Neural progenitor cell (in vitro differentiated cells): ENCODE data around the gene AFF2. TPM values are rescaled to one million over a fixed set of nuclear protein-coding genes. Genes with fewer than 3 reads are reported as not detected.

Experiments used
- DNase-seq: peaks from one replicate; pipeline ENCODE4 v3.0.0-alpha.2; 2016; ENCODE audit warnings: low spot score
- H2AFZ ChIP-seq: fragments of 200-600 bp; sonication (generic); replicated peaks from 2 replicates; pipeline ENCODE4 v1.6.1; 2016; ENCODE audit warnings: antibody characterized with exemption
- H3F3A ChIP-seq: fragments of 200-600 bp; sonication (generic); 2 replicates; pipeline ENCODE4 v1.6.1; 2016; ENCODE audit warnings: antibody characterized with exemption, low read depth
- H3K27ac ChIP-seq: fragments of 200-600 bp; sonication (generic); 2 replicates; pipeline ENCODE4 v1.5.1; 2016; ENCODE audit warnings: mild to moderate bottlenecking
- H3K27me3 ChIP-seq: fragments of 200-600 bp; sonication (generic); 2 replicates; pipeline ENCODE4 v1.6.1; 2016; ENCODE audit warnings: mild to moderate bottlenecking, moderate library complexity
- H3K36me3 ChIP-seq: fragments of 200-600 bp; sonication (generic); 2 replicates; pipeline ENCODE4 v1.5.1; 2016
- H3K4me1 ChIP-seq: fragments of 200-600 bp; sonication (generic); 2 replicates; pipeline ENCODE4 v1.6.1; 2016; ENCODE audit warnings: mixed run types
- H3K4me2 ChIP-seq: fragments of 200-600 bp; sonication (generic); 2 replicates; pipeline ENCODE4 v1.6.1; 2016
- H3K4me3 ChIP-seq: fragments of 200-600 bp; sonication (generic); 2 replicates; pipeline ENCODE4 v1.5.1; 2016
- H3K79me2 ChIP-seq: fragments of 200-600 bp; sonication (generic); 2 replicates; pipeline ENCODE4 v1.6.1; 2016; ENCODE audit warnings: low read depth
- H3K9ac ChIP-seq: fragments of 200-600 bp; sonication (generic); 2 replicates; pipeline ENCODE4 v1.6.1; 2016
- H3K9me3 ChIP-seq: fragments of 200-600 bp; sonication (generic); 2 replicates; pipeline ENCODE4 v1.5.1; 2016; ENCODE audit warnings: low read depth
- H4K20me1 ChIP-seq: fragments of 200-600 bp; sonication (generic); 2 replicates; pipeline ENCODE4 v1.6.1; 2016; ENCODE audit warnings: low read depth
- H3K27ac Mint-ChIP-seq: 3 replicates; pipeline ENCODE4 v1.8.0; 2021; ENCODE audit warnings: mixed read lengths
- H3K27me3 Mint-ChIP-seq: 2 replicates; pipeline ENCODE4 v1.8.0; 2022; ENCODE audit warnings: low read depth, mild to moderate bottlenecking, inconsistent platforms, moderate library complexity, mixed read lengths; ENCODE audit not compliant: insufficient read depth
- H3K36me3 Mint-ChIP-seq: 3 replicates; pipeline ENCODE4 v1.8.0; 2021; ENCODE audit warnings: mixed read lengths
- H3K4me1 Mint-ChIP-seq: 3 replicates; pipeline ENCODE4 v1.8.0; 2021; ENCODE audit warnings: mixed read lengths
- H3K4me3 Mint-ChIP-seq: 3 replicates; pipeline ENCODE4 v1.8.0; 2021; ENCODE audit warnings: mild to moderate bottlenecking, moderate library complexity, mixed read lengths
- H3K9me3 Mint-ChIP-seq: 3 replicates; pipeline ENCODE4 v1.8.0; 2020; ENCODE audit warnings: mixed read lengths
- EZH2 ChIP-seq: fragments of 200-600 bp; sonication (generic); IDR thresholded peaks from 2 replicates; pipeline ENCODE4 v1.6.1; 2017; ENCODE audit warnings: antibody characterized with exemption, mild to moderate bottlenecking, moderate library complexity
- EZH2phosphoT487 ChIP-seq: fragments of 200-600 bp; sonication (generic); IDR thresholded peaks from 2 replicates; pipeline ENCODE4 v1.6.1; 2017; ENCODE audit warnings: antibody characterized with exemption
- total RNA-seq: library from RNA; depleted of rRNA; stranded (reverse); fragments of >200 nt; gene quantifications from 2 replicates; pipeline ENCODE4 v1.2.3, GENCODE V29; 2015; ENCODE audit warnings: low replicate concordance
- TF ChIP-seq, protein P1 (sequence below): fragments of 200-600 bp; sonication (generic); IDR thresholded peaks from 2 replicates; pipeline ENCODE4 v1.5.1; 2017; ENCODE audit warnings: antibody characterized with exemption, mild to moderate bottlenecking

AFF2 gene
- total RNA-seq, 1 donor from 2014 or later: 13.5 TPM

DNA sequence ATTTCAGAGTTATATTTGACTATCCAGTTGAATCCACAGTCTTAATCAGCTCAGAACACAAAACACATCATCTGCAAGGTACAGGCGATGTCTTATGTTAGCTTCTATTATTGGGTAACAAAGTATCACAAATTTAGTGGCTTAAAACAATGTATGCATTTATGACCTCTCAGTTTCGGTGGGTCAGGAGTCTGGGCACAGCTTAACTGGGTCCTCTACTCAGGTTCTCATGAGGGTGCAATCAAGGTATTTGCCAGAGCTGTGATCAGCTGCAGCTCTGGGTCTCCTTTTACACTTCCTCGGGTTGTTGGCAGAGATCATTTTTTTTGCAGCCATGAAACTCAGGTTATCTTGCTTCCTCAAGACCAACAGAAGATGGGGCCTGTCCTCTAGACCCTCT lies 505.8 kb downstream of the AFF2 start:
- TF ChIP-seq EZH2: no peak
- no peak for TF ChIP-seq EZH2phosphoT487
- TF ChIP-seq, protein P1, sequence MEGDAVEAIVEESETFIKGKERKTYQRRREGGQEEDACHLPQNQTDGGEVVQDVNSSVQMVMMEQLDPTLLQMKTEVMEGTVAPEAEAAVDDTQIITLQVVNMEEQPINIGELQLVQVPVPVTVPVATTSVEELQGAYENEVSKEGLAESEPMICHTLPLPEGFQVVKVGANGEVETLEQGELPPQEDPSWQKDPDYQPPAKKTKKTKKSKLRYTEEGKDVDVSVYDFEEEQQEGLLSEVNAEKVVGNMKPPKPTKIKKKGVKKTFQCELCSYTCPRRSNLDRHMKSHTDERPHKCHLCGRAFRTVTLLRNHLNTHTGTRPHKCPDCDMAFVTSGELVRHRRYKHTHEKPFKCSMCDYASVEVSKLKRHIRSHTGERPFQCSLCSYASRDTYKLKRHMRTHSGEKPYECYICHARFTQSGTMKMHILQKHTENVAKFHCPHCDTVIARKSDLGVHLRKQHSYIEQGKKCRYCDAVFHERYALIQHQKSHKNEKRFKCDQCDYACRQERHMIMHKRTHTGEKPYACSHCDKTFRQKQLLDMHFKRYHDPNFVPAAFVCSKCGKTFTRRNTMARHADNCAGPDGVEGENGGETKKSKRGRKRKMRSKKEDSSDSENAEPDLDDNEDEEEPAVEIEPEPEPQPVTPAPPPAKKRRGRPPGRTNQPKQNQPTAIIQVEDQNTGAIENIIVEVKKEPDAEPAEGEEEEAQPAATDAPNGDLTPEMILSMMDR: no peak
- no peaks in the 10 kb centered on the region for H3K9me3 ChIP-seq
- H3K4me1 ChIP-seq: no peaks in the 10 kb centered on the region
- Mint-ChIP-seq H3K4me3 (no peak overlapping the region), H3K4me1 (no peaks in the 10 kb centered on the region), H3K27ac (no peak overlapping the region), H3K36me3 (no peaks in the 10 kb centered on the region), H3K27me3 (no peaks in the 10 kb centered on the region), H3K9me3 (peaks cover 3% of the 10 kb centered on the region)
- no peaks in the 10 kb centered on the region for H3K79me2 ChIP-seq
- H3K27ac ChIP-seq: no peak overlapping the region
- no peak overlapping the region for H3K4me2 ChIP-seq
- H3F3A ChIP-seq: no peaks in the 10 kb centered on the region
- no peaks in the 10 kb centered on the region for H3K36me3 ChIP-seq
- H3K4me3 ChIP-seq: no peak overlapping the region
- H2AFZ ChIP-seq: no peak overlapping the region
- H3K9ac ChIP-seq: no peak overlapping the region
- no peaks in the 10 kb centered on the region for H4K20me1 ChIP-seq
- no peaks in the 10 kb centered on the region for H3K27me3 ChIP-seq
- DNase-seq: no peak

DNA sequence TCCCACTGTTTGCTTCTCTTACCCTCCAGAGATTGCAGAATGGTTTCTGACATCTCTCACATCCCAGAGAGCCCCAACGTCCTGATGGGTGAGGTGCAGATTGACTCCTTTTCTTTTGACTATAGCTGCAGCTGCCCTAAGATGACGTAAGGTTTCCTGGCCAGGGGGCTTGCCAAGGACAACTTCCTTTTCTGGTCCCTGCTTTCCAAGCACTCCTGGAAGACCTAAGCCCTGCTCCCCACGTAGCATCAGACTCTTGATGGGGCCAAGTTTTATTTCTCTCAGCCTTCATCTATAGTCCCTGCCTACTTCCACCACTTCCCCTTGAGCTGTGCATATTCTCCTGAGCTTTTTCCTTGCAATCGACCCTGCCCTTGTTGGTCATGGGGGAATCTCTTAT lies 507.0 kb downstream of the AFF2 start:
- Mint-ChIP-seq H3K9me3 (peaks cover 3% of the 10 kb centered on the region), H3K27ac (no peak overlapping the region)

DNA sequence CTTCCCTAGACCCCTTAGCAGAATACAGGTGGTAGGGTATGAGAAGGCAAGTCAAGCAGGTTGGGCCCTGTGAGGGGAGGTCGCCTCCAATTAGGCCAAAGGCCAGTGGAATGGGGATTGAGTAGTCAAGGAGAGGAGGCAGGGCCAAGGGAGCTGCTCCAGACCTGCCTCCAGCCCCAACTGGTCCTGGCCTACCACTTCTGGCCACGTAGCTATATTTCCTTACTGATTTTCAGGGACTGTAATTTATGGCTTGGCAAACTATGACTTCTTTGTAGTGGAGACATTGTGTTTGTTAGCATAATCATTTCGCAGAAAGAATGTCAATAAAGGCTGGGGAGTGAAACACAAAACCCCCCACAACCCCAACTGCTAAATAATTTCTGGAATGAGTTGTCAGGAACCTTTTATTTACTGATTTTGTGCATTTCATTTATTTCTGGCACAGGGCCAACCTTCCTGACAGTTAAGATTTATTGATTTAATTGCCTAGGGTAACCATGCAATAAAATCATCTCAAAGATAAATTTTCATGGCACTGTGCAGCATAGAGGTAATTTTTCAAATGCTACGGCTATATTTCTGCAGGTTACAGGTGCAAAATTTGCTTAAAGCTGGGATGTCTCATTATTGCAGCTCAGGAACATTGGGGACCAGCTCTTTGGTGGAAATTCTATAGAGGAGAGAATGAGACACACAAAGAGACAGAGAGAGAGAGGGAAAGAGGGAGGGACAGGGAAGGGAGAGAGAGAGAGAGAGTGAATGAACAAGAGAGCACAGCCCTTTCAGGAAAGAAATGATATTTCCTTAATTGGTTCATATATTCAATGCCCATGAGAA lies 509.8 kb downstream of the AFF2 start:
- Mint-ChIP-seq H3K9me3 (no peaks in the 10 kb centered on the region), H3K36me3 (no peaks in the 10 kb centered on the region), H3K27me3 (no peaks in the 10 kb centered on the region), H3K27ac (no peak overlapping the region), H3K4me1 (no peaks in the 10 kb centered on the region), H3K4me3 (no peak overlapping the region)
- H4K20me1 ChIP-seq: no peaks in the 10 kb centered on the region
- H3K4me1 ChIP-seq: no peaks in the 10 kb centered on the region
- no peak for DNase-seq
- TF ChIP-seq, protein P1: no peak
- TF ChIP-seq EZH2phosphoT487: no peak
- no peak for TF ChIP-seq EZH2
- no peaks in the 10 kb centered on the region for H3F3A ChIP-seq
- no peak overlapping the region for H3K27ac ChIP-seq
- no peaks in the 10 kb centered on the region for H3K79me2 ChIP-seq
- H3K36me3 ChIP-seq: no peaks in the 10 kb centered on the region
- H3K9me3 ChIP-seq: no peaks in the 10 kb centered on the region
- no peak overlapping the region for H3K4me3 ChIP-seq
- no peak overlapping the region for H3K4me2 ChIP-seq
- H3K27me3 ChIP-seq: no peaks in the 10 kb centered on the region
- no peak overlapping the region for H2AFZ ChIP-seq
- no peak overlapping the region for H3K9ac ChIP-seq

More for the DNA sequence above, 507.0 kb downstream of the AFF2 start:
- Mint-ChIP-seq H3K36me3 (no peaks in the 10 kb centered on the region), H3K27me3 (no peaks in the 10 kb centered on the region), H3K4me3 (no peak overlapping the region), H3K4me1 (no peaks in the 10 kb centered on the region)
- Histone ChIP-seq H2AFZ (no peak overlapping the region), H3F3A (no peaks in the 10 kb centered on the region), H3K27ac (no peak overlapping the region), H3K27me3 (no peaks in the 10 kb centered on the region), H3K9me3 (no peaks in the 10 kb centered on the region), H3K4me1 (no peaks in the 10 kb centered on the region), H3K9ac (no peak overlapping the region), H4K20me1 (no peaks in the 10 kb centered on the region), H3K36me3 (no peaks in the 10 kb centered on the region), H3K4me3 (no peak overlapping the region), H3K4me2 (no peak overlapping the region), H3K79me2 (no peaks in the 10 kb centered on the region)
- no peak for DNase-seq
- no peak for TF ChIP-seq EZH2
- no peak for TF ChIP-seq EZH2phosphoT487
- TF ChIP-seq, protein P1: no peak
